GM23338 (cell line): Measurements from ENCODE around the gene NFIA. TPM values are rescaled to one million over a fixed set of nuclear protein-coding genes. Genes with fewer than 3 reads are reported as not detected.

Experiments
- ATAC-seq: fragments of 200-7000 bp; cut with Tn5 transposase; 3 replicates; pipeline ENCODE4 v1.9.1; 2020
- DNase-seq: peaks from one replicate; pipeline ENCODE4 v3.0.0-alpha.2; 2015; ENCODE audit warnings: low spot score
- H2AFZ ChIP-seq: fragments of 200-600 bp; sonication (generic); 2 replicates; pipeline ENCODE4 v1.8.0; 2016; ENCODE audit warnings: antibody characterized with exemption, mild to moderate bottlenecking, moderate library complexity
- H3F3A ChIP-seq: fragments of 200-600 bp; sonication (generic); replicated peaks from 2 replicates; pipeline ENCODE4 v1.8.0; 2017; ENCODE audit warnings: antibody characterized with exemption, mixed run types, low read depth
- H3K27ac ChIP-seq: fragments of 200-600 bp; sonication (generic); 2 replicates; pipeline ENCODE4 v1.6.1; 2016; ENCODE audit warnings: low read depth
- H3K27me3 ChIP-seq: fragments of 200-600 bp; sonication (generic); 2 replicates; pipeline ENCODE4 v1.8.0; 2016; ENCODE audit warnings: mild to moderate bottlenecking, mixed run types, moderate library complexity; ENCODE audit not compliant: insufficient read depth
- H3K36me3 ChIP-seq: fragments of 200-600 bp; sonication (generic); 2 replicates; pipeline ENCODE4 v1.8.0; 2016; ENCODE audit warnings: mild to moderate bottlenecking; ENCODE audit not compliant: insufficient read depth
- H3K4me1 ChIP-seq: fragments of 200-600 bp; sonication (generic); 2 replicates; pipeline ENCODE4 v1.8.0; 2016; ENCODE audit warnings: mild to moderate bottlenecking, moderate library complexity; ENCODE audit not compliant: insufficient read depth
- H3K4me2 ChIP-seq: fragments of 200-600 bp; sonication (generic); 2 replicates; pipeline ENCODE4 v1.7.1; 2017; ENCODE audit warnings: mixed run types
- H3K4me3 ChIP-seq: fragments of 200-600 bp; sonication (generic); 2 replicates; pipeline ENCODE4 v1.6.1; 2016; ENCODE audit warnings: mixed run types
- H3K79me2 ChIP-seq: fragments of 200-600 bp; sonication (generic); replicated peaks from 2 replicates; pipeline ENCODE4 v1.8.0; 2017; ENCODE audit warnings: mild to moderate bottlenecking; ENCODE audit not compliant: insufficient read depth
- H3K9me2 ChIP-seq: fragments of 200-600 bp; sonication (generic); 2 replicates; pipeline ENCODE4 v1.8.0; 2017; ENCODE audit not compliant: insufficient read depth
- H4K20me1 ChIP-seq: fragments of 200-600 bp; sonication (generic); replicated peaks from 2 replicates; pipeline ENCODE4 v1.8.0; 2017; ENCODE audit warnings: mild to moderate bottlenecking; ENCODE audit not compliant: insufficient read depth
- H3K27ac Mint-ChIP-seq: 2 replicates; pipeline ENCODE4 v1.8.0; 2020; ENCODE audit warnings: inconsistent platforms, mild to moderate bottlenecking, moderate library complexity, mixed read lengths
- H3K27me3 Mint-ChIP-seq: 3 replicates; pipeline ENCODE4 v1.8.0; 2022; ENCODE audit warnings: low read depth, mild to moderate bottlenecking, moderate library complexity, mixed read lengths, inconsistent platforms; ENCODE audit not compliant: insufficient read depth, poor library complexity
- H3K36me3 Mint-ChIP-seq: 3 replicates; pipeline ENCODE4 v1.8.0; 2021; ENCODE audit warnings: low read depth, mild to moderate bottlenecking, inconsistent platforms, moderate library complexity, mixed read lengths
- H3K4me1 Mint-ChIP-seq: 3 replicates; pipeline ENCODE4 v1.8.0; 2020; ENCODE audit warnings: mild to moderate bottlenecking, inconsistent platforms, mixed read lengths
- H3K4me3 Mint-ChIP-seq: 3 replicates; pipeline ENCODE4 v1.8.0; 2021; ENCODE audit warnings: moderate library complexity, mild to moderate bottlenecking, inconsistent platforms, mixed read lengths
- H3K9me3 Mint-ChIP-seq: 3 replicates; pipeline ENCODE4 v1.8.0; 2020; ENCODE audit warnings: moderate library complexity, mild to moderate bottlenecking, inconsistent platforms, mixed read lengths
- CREB1 ChIP-seq: fragments of 250-450 bp; sonication (Bioruptor Pico); IDR thresholded peaks from 2 replicates; pipeline ENCODE4 v1.5.0; 2020; ENCODE audit warnings: low read depth, mild to moderate bottlenecking, moderate library complexity
- EZH2 ChIP-seq: fragments of 200-600 bp; sonication (generic); IDR thresholded peaks from one replicate; pipeline ENCODE4 v1.8.0; 2017; ENCODE audit warnings: antibody characterized with exemption, mild to moderate bottlenecking, low read depth; ENCODE audit not compliant: unreplicated experiment
- EZH2phosphoT487 ChIP-seq: fragments of 200-600 bp; sonication (generic); IDR thresholded peaks from one replicate; pipeline ENCODE4 v1.8.1; 2018; ENCODE audit warnings: antibody characterized with exemption; ENCODE audit not compliant: unreplicated experiment
- JUNB ChIP-seq: IDR thresholded peaks from one replicate; pipeline ENCODE4 v1.6.1; 2016; ENCODE audit warnings: antibody characterized with exemption; ENCODE audit not compliant: unreplicated experiment
- NANOG ChIP-seq: IDR thresholded peaks from 2 replicates; pipeline ENCODE4 v1.6.1; 2016; ENCODE audit warnings: antibody characterized with exemption, borderline replicate concordance
- POLR2AphosphoS5 ChIP-seq: IDR thresholded peaks from 2 replicates; pipeline ENCODE4 v1.6.1; 2016; ENCODE audit warnings: antibody characterized with exemption, low read depth
- STAT1 ChIP-seq: IDR thresholded peaks from one replicate; pipeline ENCODE4 v1.6.1; 2016; ENCODE audit warnings: antibody characterized with exemption; ENCODE audit not compliant: unreplicated experiment
- ZNF114 ChIP-seq: fragments of 250-450 bp; sonication (Bioruptor Pico); IDR thresholded peaks from 2 replicates; pipeline ENCODE4 v1.5.0; 2020; ENCODE audit warnings: mild to moderate bottlenecking, moderate library complexity
- ZNF331 ChIP-seq: fragments of 250-450 bp; sonication (Bioruptor Pico); IDR thresholded peaks from 2 replicates; pipeline ENCODE4 v1.5.0; 2020; ENCODE audit warnings: low read depth, mild to moderate bottlenecking, moderate library complexity
- polyA plus RNA-seq: library from polyadenylated mRNA; unstranded; fragments of >200 nt; fragmentation: Nextera tagmentation; extraction: Ambion mirVana; gene quantifications from 2 replicates; pipeline ENCODE4 v1.2.1, GENCODE V29; 2016
- total RNA-seq: library from RNA; depleted of rRNA; stranded (reverse); fragments of >200 nt; shearing (Covaris generic); gene quantifications from 2 replicates; pipeline ENCODE4 v1.2.3, GENCODE V29; 2014
- TF ChIP-seq, protein P1 (sequence below): IDR thresholded peaks from 2 replicates; pipeline ENCODE4 v1.6.1; 2016; ENCODE audit warnings: antibody characterized with exemption

Gene NFIA
- total and polyA plus RNA-seq, 2 experiments from 2014 or later: 0.97 to 2.3 TPM

DNA sequence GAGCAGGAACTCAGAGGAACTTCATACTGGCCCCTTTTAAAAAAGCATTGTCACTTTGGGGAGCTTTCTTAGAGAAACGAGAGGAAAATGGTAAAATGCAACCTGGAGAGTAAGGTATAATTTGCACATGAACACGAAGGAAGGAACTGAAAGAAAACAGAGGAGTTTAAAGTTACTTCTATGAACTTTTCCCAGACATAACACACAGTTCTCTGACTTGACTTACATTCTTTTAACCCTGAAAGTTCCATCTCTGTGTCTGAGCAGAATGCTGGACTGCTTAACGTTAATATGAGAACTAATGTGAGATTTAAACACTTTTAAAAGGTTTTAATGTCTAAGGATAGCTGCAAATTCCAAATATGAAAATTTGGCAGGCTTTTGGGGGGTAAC is 102.3 kb downstream of the NFIA start:
- H3K4me2 ChIP-seq: no peak overlapping the region; the same call in 1 of the 2 replicates
- peaks cover 5% of the 10 kb centered on the region; the same call in 1 of the 2 replicates for H3K4me1 ChIP-seq
- DNase-seq: no peak
- H3K27ac ChIP-seq: no peak overlapping the region
- no peaks in the 10 kb centered on the region for H4K20me1 ChIP-seq
- H3K9me2 ChIP-seq: no peaks in the 10 kb centered on the region
- no peak for ATAC-seq
- no peaks in the 10 kb centered on the region for H3K9me3 Mint-ChIP-seq
- H3F3A ChIP-seq: no peaks in the 10 kb centered on the region
- H2AFZ ChIP-seq: peak overlapping the region; percentile 87; the same call in 1 of the 2 replicates
- no peaks in the 10 kb centered on the region for H3K36me3 Mint-ChIP-seq
- H3K36me3 ChIP-seq: no peaks in the 10 kb centered on the region
- peaks cover 29% of the 10 kb centered on the region for H3K4me1 Mint-ChIP-seq
- H3K4me3 ChIP-seq: no peak overlapping the region
- H3K27me3 Mint-ChIP-seq: no peaks in the 10 kb centered on the region
- no peaks in the 10 kb centered on the region for H3K79me2 ChIP-seq
- no peak overlapping the region for H3K4me3 Mint-ChIP-seq
- H3K27me3 ChIP-seq: no peaks in the 10 kb centered on the region
- TF ChIP-seq, protein P1, sequence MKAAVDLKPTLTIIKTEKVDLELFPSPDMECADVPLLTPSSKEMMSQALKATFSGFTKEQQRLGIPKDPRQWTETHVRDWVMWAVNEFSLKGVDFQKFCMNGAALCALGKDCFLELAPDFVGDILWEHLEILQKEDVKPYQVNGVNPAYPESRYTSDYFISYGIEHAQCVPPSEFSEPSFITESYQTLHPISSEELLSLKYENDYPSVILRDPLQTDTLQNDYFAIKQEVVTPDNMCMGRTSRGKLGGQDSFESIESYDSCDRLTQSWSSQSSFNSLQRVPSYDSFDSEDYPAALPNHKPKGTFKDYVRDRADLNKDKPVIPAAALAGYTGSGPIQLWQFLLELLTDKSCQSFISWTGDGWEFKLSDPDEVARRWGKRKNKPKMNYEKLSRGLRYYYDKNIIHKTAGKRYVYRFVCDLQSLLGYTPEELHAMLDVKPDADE: no peak
- TF ChIP-seq POLR2AphosphoS5: no peak
- no peak for TF ChIP-seq STAT1
- TF ChIP-seq EZH2phosphoT487: no peak
- no peak for TF ChIP-seq CREB1 (CRISPR knock-in tag)
- no peak for TF ChIP-seq ZNF114 (CRISPR knock-in tag)
- TF ChIP-seq EZH2: no peak
- peak overlapping the region; percentile 16; the same call in 1 of the 2 replicates for H3K27ac Mint-ChIP-seq

DNA sequence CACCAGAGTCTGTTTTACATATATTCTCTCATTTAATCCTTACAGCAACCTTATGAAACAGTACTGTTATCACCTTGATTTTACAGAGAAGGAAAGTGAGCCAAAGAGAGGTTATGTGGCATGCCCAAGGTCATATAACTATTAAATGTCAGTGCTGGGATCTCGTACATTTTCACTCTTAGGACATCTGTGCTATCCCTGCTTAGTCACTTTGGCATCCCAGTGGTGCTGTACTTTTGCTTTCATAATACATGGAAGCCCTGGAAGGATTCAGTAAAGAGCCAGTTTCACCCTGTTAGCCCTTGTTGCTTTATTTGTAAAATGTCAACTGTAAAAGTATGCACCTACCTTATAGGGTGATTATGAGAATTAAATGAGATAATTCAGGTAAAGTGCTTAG is 104.4 kb downstream of the NFIA start:
- no peak overlapping the region for H3K4me3 ChIP-seq
- no peak for DNase-seq
- H2AFZ ChIP-seq: no peak overlapping the region
- H3K27me3 ChIP-seq: no peaks in the 10 kb centered on the region
- Mint-ChIP-seq H3K9me3 (no peaks in the 10 kb centered on the region), H3K36me3 (no peaks in the 10 kb centered on the region), H3K4me3 (no peak overlapping the region), H3K27ac (no peak overlapping the region), H3K27me3 (no peaks in the 10 kb centered on the region), H3K4me1 (peaks cover 30% of the 10 kb centered on the region)
- H3K27ac ChIP-seq: no peak overlapping the region
- H3K9me2 ChIP-seq: no peaks in the 10 kb centered on the region
- no peaks in the 10 kb centered on the region for H3K79me2 ChIP-seq
- TF ChIP-seq JUNB: no peak
- TF ChIP-seq ZNF114 (CRISPR knock-in tag): no peak
- no peak for TF ChIP-seq NANOG
- no peak for TF ChIP-seq POLR2AphosphoS5
- no peak for ATAC-seq
- H3K4me1 ChIP-seq: peaks cover 5% of the 10 kb centered on the region; the same call in 1 of the 2 replicates
- H3F3A ChIP-seq: no peaks in the 10 kb centered on the region
- H3K36me3 ChIP-seq: no peaks in the 10 kb centered on the region
- no peak overlapping the region for H3K4me2 ChIP-seq
- no peaks in the 10 kb centered on the region for H4K20me1 ChIP-seq

DNA sequence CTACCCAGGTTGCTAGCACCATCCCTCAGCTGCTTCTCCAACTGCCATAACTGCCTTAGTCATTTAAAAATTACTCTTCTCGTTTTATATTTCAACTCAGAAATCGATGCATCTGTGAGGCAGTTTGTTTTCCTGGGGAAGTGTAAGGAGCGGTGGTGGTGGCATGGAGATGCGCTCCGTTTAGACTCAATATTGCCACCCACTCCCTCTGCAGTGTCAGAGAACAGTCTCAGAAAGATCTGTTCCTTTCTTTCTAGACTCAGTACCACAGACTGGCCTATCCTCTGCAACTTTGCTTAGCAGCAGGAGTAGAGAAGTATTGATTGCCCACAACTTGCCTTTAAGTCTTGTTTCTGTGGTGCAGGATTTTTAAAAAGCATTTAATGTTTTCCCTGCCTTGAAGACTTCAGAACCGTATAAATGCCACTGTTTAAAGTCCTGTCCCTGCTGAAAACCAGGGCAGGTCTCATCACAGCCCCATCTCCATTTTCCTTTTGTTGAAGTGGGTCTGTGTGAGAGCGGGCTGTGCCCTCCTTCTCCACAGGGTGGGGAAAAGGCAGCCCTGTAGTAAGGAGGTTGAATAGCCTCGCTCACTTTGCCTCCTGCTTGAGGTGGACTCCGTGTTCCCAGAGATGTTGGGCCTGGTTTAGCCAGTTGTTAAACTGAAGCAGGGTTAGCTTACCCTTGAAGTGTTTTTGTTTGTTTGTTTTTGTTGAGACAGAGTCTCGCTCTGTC is 105.2 kb downstream of the NFIA start:
- Histone ChIP-seq H4K20me1 (no peaks in the 10 kb centered on the region), H2AFZ (no peak overlapping the region; the same call in 1 of the 2 replicates), H3K79me2 (no peaks in the 10 kb centered on the region), H3K4me3 (no peak overlapping the region), H3K4me2 (no peak overlapping the region), H3K36me3 (no peaks in the 10 kb centered on the region), H3F3A (no peaks in the 10 kb centered on the region), H3K9me2 (no peaks in the 10 kb centered on the region), H3K4me1 (peaks cover 5% of the 10 kb centered on the region; the same call in 1 of the 2 replicates), H3K27ac (no peak overlapping the region), H3K27me3 (no peaks in the 10 kb centered on the region)
- Mint-ChIP-seq H3K9me3 (no peaks in the 10 kb centered on the region), H3K4me3 (no peak overlapping the region), H3K27me3 (peaks cover 1% of the 10 kb centered on the region), H3K27ac (no peak overlapping the region), H3K36me3 (no peaks in the 10 kb centered on the region), H3K4me1 (peaks cover 30% of the 10 kb centered on the region)
- ATAC-seq (peak; percentile 92), DNase-seq (peak; percentile 28)
- TF ChIP-seq ZNF331: no peak
- no peak for TF ChIP-seq CREB1 (CRISPR knock-in tag)
